IMR-90 (cell line): ENCODE results near the gene KCNJ10. TPM values are rescaled to one million over a fixed set of nuclear protein-coding genes. Genes with fewer than 3 reads are reported as not detected.

Experiments
- ATAC-seq: fragments of 200-7000 bp; cut with Tn5 transposase; 2 replicates; pipeline ENCODE4 v1.9.1; 2020; ENCODE audit warnings: low read depth, mild to moderate bottlenecking, moderate library complexity
- BruUV-seq: library from RNA; stranded (reverse); fragments of 400-500 nt; replicated peaks from 2 replicates; lab custom pipeline; 2021; lab: Mats Ljungman, UMichigan
- CTCF ChIA-PET: fragments of 300-600 bp; formaldehyde crosslinking; extraction: SDS; loops from one replicate; lab custom pipeline; 2021; ENCODE audit warnings: antibody characterized with exemption; lab: Yijun Ruan, JAX
- POLR2A ChIA-PET: fragments of 300-600 bp; sonication (Branson Sonifier 250); formaldehyde crosslinking; loops from one replicate; lab custom pipeline; 2022; ENCODE audit warnings: antibody characterized with exemption; ENCODE audit not compliant: unreplicated experiment; lab: Charles Lee
- DNase-seq: peaks from one replicate; pipeline ENCODE4 v3.0.0; 2013
- H2AFZ ChIP-seq: replicated peaks from 2 replicates; pipeline ENCODE3; 2013; ENCODE audit warnings: low read length, mild to moderate bottlenecking; ENCODE audit not compliant: poor library complexity
- H2AK5ac ChIP-seq: 2 replicates; pipeline ENCODE4 v1.6.1; 2013; ENCODE audit warnings: low read depth, low read length, inconsistent platforms
- H2AK9ac ChIP-seq: replicated peaks from 2 replicates; pipeline ENCODE3; 2013; ENCODE audit warnings: mild to moderate bottlenecking, low read depth, low read length, moderate library complexity; ENCODE audit not compliant: poor library complexity
- H2BK120ac ChIP-seq: 2 replicates; pipeline ENCODE4 v1.6.1; 2013; ENCODE audit warnings: low read depth, low read length, inconsistent platforms
- H2BK15ac ChIP-seq: 3 replicates; pipeline ENCODE4 v1.6.1; 2013; ENCODE audit warnings: low read depth, low read length, inconsistent platforms
- H2BK20ac ChIP-seq: 2 replicates; pipeline ENCODE4 v1.6.1; 2013; ENCODE audit warnings: low read depth, mild to moderate bottlenecking, inconsistent platforms, low read length, moderate library complexity
- H2BK5ac ChIP-seq: 2 replicates; pipeline ENCODE4 v1.6.1; 2013; ENCODE audit warnings: mild to moderate bottlenecking, low read depth, low read length, inconsistent platforms; ENCODE audit not compliant: poor library complexity, severe bottlenecking
- H3K14ac ChIP-seq: replicated peaks from 2 replicates; pipeline ENCODE4 v1.6.1; 2013; ENCODE audit warnings: low read depth, low read length, inconsistent platforms
- H3K18ac ChIP-seq: 2 replicates; pipeline ENCODE4 v1.6.1; 2013; ENCODE audit warnings: low read depth, low read length, control low read depth
- H3K23ac ChIP-seq: 2 replicates; pipeline ENCODE4 v1.6.1; 2013; ENCODE audit warnings: low read depth, low read length, inconsistent platforms
- H3K27ac ChIP-seq: 2 replicates; pipeline ENCODE4 v1.5.1; 2013; ENCODE audit warnings: mild to moderate bottlenecking, control low read depth, low read length; ENCODE audit not compliant: insufficient read depth
- H3K27me3 ChIP-seq: 2 replicates; pipeline ENCODE4 v1.6.1; 2013; ENCODE audit warnings: low read length; ENCODE audit not compliant: control insufficient read depth, insufficient read depth
- H3K36me3 ChIP-seq: 2 replicates; pipeline ENCODE4 v1.6.1; 2013; ENCODE audit warnings: low read length, mixed read lengths; ENCODE audit not compliant: control insufficient read depth, insufficient read depth
- H3K4ac ChIP-seq: 2 replicates; pipeline ENCODE4 v1.6.1; 2013; ENCODE audit warnings: low read depth, low read length, inconsistent platforms
- H3K4me1 ChIP-seq: 2 replicates; pipeline ENCODE4 v1.6.1; 2013; ENCODE audit warnings: low read length, mixed read lengths; ENCODE audit not compliant: control insufficient read depth, insufficient read depth
- H3K4me2 ChIP-seq: 2 replicates; pipeline ENCODE4 v1.6.1; 2013; ENCODE audit warnings: low read depth, mild to moderate bottlenecking, control low read depth, low read length, moderate library complexity
- H3K4me3 ChIP-seq: 2 replicates; pipeline ENCODE4 v1.5.1; 2013; ENCODE audit warnings: low read depth, mild to moderate bottlenecking, control low read depth, low read length, moderate library complexity; ENCODE audit not compliant: insufficient read depth
- H3K56ac ChIP-seq: 2 replicates; pipeline ENCODE4 v1.6.1; 2013; ENCODE audit warnings: low read length, inconsistent platforms; ENCODE audit not compliant: insufficient read depth; ENCODE audit errors: extremely low read depth
- H3K79me1 ChIP-seq, 2 experiments: 2 replicates each; pipeline ENCODE4 v1.6.1; 2013; ENCODE audit warnings: low read length in 2 of 2, inconsistent platforms in 1 of 2, low read depth in 1 of 2
- H3K9ac ChIP-seq: 2 replicates; pipeline ENCODE4 v1.6.1; 2013; ENCODE audit warnings: low read depth, low read length, control low read depth
- H3K9me1 ChIP-seq: 2 replicates; pipeline ENCODE4 v1.6.1; 2013; ENCODE audit warnings: low read length, inconsistent platforms; ENCODE audit not compliant: insufficient read depth
- H3K9me3 ChIP-seq: 2 replicates; pipeline ENCODE4 v1.6.1; 2013; ENCODE audit warnings: low read length; ENCODE audit not compliant: control insufficient read depth, insufficient read depth
- H4K20me1 ChIP-seq: 2 replicates; pipeline ENCODE4 v1.6.1; 2013; ENCODE audit warnings: low read length, inconsistent platforms; ENCODE audit not compliant: insufficient read depth
- H4K5ac ChIP-seq: 2 replicates; pipeline ENCODE4 v1.6.1; 2013; ENCODE audit warnings: mild to moderate bottlenecking, low read depth, low read length, control low read depth
- H4K8ac ChIP-seq, 2 experiments: 2 replicates each; pipeline ENCODE4 v1.6.1; 2013; ENCODE audit warnings: low read depth in 2 of 2, low read length in 2 of 2, control low read depth in 1 of 2, inconsistent platforms in 1 of 2
- H4K91ac ChIP-seq: 2 replicates; pipeline ENCODE4 v1.6.1; 2013; ENCODE audit warnings: low read depth, low read length, inconsistent platforms; ENCODE audit not compliant: insufficient read depth
- BHLHE40 ChIP-seq: fragments of 150-350 bp; IDR thresholded peaks from 2 replicates; pipeline ENCODE4 v1.6.1; 2016; ENCODE audit warnings: mild to moderate bottlenecking, low read depth, low read length
- CEBPB ChIP-seq: IDR thresholded peaks from 2 replicates; pipeline ENCODE4 v1.6.1; 2012; ENCODE audit warnings: low read depth, low read length, improper control_type of control experiment
- CHD1 ChIP-seq: IDR thresholded peaks from 2 replicates; pipeline ENCODE4 v1.6.1; 2012; ENCODE audit warnings: low read depth, low read length, improper control_type of control experiment
- FOS ChIP-seq: fragments of 150-350 bp; IDR thresholded peaks from 2 replicates; pipeline ENCODE4 v1.6.1; 2016; ENCODE audit warnings: low read depth, low read length
- MAFK ChIP-seq: IDR thresholded peaks from 2 replicates; pipeline ENCODE4 v1.6.1; 2012; ENCODE audit warnings: low read depth, low read length, improper control_type of control experiment
- MAZ ChIP-seq: IDR thresholded peaks from 2 replicates; pipeline ENCODE4 v1.6.1; 2012; ENCODE audit warnings: low read depth, mild to moderate bottlenecking, low read length, improper control_type of control experiment, moderate library complexity, borderline replicate concordance
- MXI1 ChIP-seq: IDR thresholded peaks from 2 replicates; pipeline ENCODE4 v1.6.1; 2012; ENCODE audit warnings: low read depth, mild to moderate bottlenecking, low read length, moderate library complexity, borderline replicate concordance
- NFE2L2 ChIP-seq: fragments of 150-350 bp; IDR thresholded peaks from 2 replicates; pipeline ENCODE4 v1.6.1; 2016; ENCODE audit warnings: low read depth, mild to moderate bottlenecking, low read length
- RFX5 ChIP-seq: IDR thresholded peaks from 2 replicates; pipeline ENCODE4 v1.8.0; 2012; ENCODE audit warnings: low read depth, mild to moderate bottlenecking, low read length, moderate library complexity
- SMC3 ChIP-seq: fragments of 150-350 bp; IDR thresholded peaks from 2 replicates; pipeline ENCODE4 v1.6.1; 2016; ENCODE audit warnings: low read depth, mild to moderate bottlenecking, antibody characterized with exemption, low read length, moderate library complexity
- WGBS, 2 experiments: methylation state at CpG; one replicate each; pipeline versions ENCODE4 v1.1.5 to v1.1.7; 2013; ENCODE audit warnings: missing lambda C conversion rate in 2 of 2; ENCODE audit not compliant: insufficient read length in 1 of 2; ENCODE audit errors: extremely low coverage in 2 of 2; 5-methylcytosine and 5-hydroxymethylcytosine counted together
- dilution Hi-C: fragments of 300-500 bp; cut with HindIII; formaldehyde crosslinking; loops from one replicate; pipeline ENCODE4 v1.14.3; 2018; ENCODE audit warnings: low sequenced_read_pairs; ENCODE audit not compliant: unreplicated experiment
- in situ Hi-C: fragments of 300-500 bp; cut with MboI; formaldehyde crosslinking; loops from 3 replicates; pipeline ENCODE4 v1.14.3; 2019; ENCODE audit warnings: low sequenced_read_pairs, inconsistent platforms, mixed read lengths
- intact Hi-C: fragments of 100-400 bp; cut with micrococcal nuclease; formaldehyde crosslinking; loops from 2 replicates; pipeline ENCODE4 v1.10.0; 2022
- polyA plus RNA-seq, 3 experiments: library from polyadenylated mRNA; depleted of rRNA; stranded (reverse); fragments of >200 nt; gene quantifications; 2 replicates each; pipeline ENCODE4 v1.2.3, GENCODE V29; 2012; ENCODE audit warnings: low replicate concordance in 1 of 3
- total RNA-seq: library from RNA; depleted of rRNA; stranded (reverse); fragments of >200 nt; gene quantifications from 2 replicates; pipeline ENCODE4 v1.2.3, GENCODE V29; 2012
- TF ChIP-seq, protein P1 (sequence below): fragments of 150-350 bp; IDR thresholded peaks from 2 replicates; pipeline ENCODE4 v1.6.1; 2016; ENCODE audit warnings: low read depth, mild to moderate bottlenecking, low read length, moderate library complexity, borderline replicate concordance
- TF ChIP-seq, protein P2 (sequence below): conservative IDR thresholded peaks from 2 replicates; pipeline ENCODE4 v1.5.1; 2012; ENCODE audit warnings: mild to moderate bottlenecking, low read depth, low read length, improper control_type of control experiment

Gene KCNJ10
- total and polyA plus RNA-seq, 2 of the 4 experiments (the other 2 are of a cell fraction) = not detected

- H3K9me3 ChIP-seq = no peaks in the 10 kb centered on the region
- intact Hi-C loops (no loop called here), in situ Hi-C loops (loop anchor here (10.0 kb wide), 1 partner anchor 261 kb away; no protein-coding TSS in a partner anchor), dilution Hi-C loops (no loop called here)
- H2AK9ac ChIP-seq = no peak overlapping the region
- no peaks in the 10 kb centered on the region for H3K9me1 ChIP-seq
- no peak overlapping the region for H3K4me2 ChIP-seq
- H3K27me3 ChIP-seq = no peaks in the 10 kb centered on the region
- 0 out of 2 replicates have a peak, but pooled peaks cover 5% of the 10 kb centered on the region for H4K20me1 ChIP-seq
- no peak overlapping the region for H3K4ac ChIP-seq
- no peak overlapping the region for H4K91ac ChIP-seq
- no peak overlapping the region for H3K9ac ChIP-seq
- POLR2A ChIA-PET = no interaction called here
- H3K14ac ChIP-seq = no peak overlapping the region
- no peak overlapping the region for H2AFZ ChIP-seq
- H2BK5ac ChIP-seq = no peak overlapping the region
- H3K4me1 ChIP-seq = peaks cover 5% of the 10 kb centered on the region
- no peak for ATAC-seq
- DNase-seq = no peak
- H3K36me3 ChIP-seq = peaks cover 7% of the 10 kb centered on the region
- H2AK5ac ChIP-seq = no peak overlapping the region
- no peak overlapping the region for H3K18ac ChIP-seq
- H3K79me1 ChIP-seq = peaks cover 0 to 20% of the 10 kb centered on the region in 2 experiments; a peak in 3 of 4 replicates
- no peak overlapping the region for H3K4me3 ChIP-seq
- CTCF ChIA-PET = no interaction called here
- no peak for TF ChIP-seq RFX5
- no peak for TF ChIP-seq CEBPB
- TF ChIP-seq NFE2L2 = no peak
- no peak for TF ChIP-seq CHD1
- no peak for TF ChIP-seq BHLHE40
- no peak for TF ChIP-seq MAFK
- TF ChIP-seq, protein P1, sequence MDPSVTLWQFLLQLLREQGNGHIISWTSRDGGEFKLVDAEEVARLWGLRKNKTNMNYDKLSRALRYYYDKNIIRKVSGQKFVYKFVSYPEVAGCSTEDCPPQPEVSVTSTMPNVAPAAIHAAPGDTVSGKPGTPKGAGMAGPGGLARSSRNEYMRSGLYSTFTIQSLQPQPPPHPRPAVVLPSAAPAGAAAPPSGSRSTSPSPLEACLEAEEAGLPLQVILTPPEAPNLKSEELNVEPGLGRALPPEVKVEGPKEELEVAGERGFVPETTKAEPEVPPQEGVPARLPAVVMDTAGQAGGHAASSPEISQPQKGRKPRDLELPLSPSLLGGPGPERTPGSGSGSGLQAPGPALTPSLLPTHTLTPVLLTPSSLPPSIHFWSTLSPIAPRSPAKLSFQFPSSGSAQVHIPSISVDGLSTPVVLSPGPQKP = no peak
- TF ChIP-seq, protein P2, sequence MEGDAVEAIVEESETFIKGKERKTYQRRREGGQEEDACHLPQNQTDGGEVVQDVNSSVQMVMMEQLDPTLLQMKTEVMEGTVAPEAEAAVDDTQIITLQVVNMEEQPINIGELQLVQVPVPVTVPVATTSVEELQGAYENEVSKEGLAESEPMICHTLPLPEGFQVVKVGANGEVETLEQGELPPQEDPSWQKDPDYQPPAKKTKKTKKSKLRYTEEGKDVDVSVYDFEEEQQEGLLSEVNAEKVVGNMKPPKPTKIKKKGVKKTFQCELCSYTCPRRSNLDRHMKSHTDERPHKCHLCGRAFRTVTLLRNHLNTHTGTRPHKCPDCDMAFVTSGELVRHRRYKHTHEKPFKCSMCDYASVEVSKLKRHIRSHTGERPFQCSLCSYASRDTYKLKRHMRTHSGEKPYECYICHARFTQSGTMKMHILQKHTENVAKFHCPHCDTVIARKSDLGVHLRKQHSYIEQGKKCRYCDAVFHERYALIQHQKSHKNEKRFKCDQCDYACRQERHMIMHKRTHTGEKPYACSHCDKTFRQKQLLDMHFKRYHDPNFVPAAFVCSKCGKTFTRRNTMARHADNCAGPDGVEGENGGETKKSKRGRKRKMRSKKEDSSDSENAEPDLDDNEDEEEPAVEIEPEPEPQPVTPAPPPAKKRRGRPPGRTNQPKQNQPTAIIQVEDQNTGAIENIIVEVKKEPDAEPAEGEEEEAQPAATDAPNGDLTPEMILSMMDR = no peak
- TF ChIP-seq MAZ = no peak
- TF ChIP-seq FOS = no peak
- TF ChIP-seq MXI1 = no peak
- TF ChIP-seq SMC3 = no peak
- H4K5ac ChIP-seq = no peak overlapping the region
- H3K56ac ChIP-seq = no peak overlapping the region
- no peak overlapping the region for H2BK120ac ChIP-seq
- WGBS, 2 experiments = 87% methylated on average over 15 of the region's 21 CpGs; no CpG with 5 or more reads in 1 of the 2 experiments
- no peak overlapping the region for H2BK15ac ChIP-seq
- no peak overlapping the region for H3K23ac ChIP-seq
- no peak overlapping the region for H2BK20ac ChIP-seq
- no peak overlapping the region for H3K27ac ChIP-seq
- no peak overlapping the region for H4K8ac ChIP-seq
- BruUV-seq = no TSS peak
These were observed 23.8 kb upstream of the KCNJ10 start for GRCh38 chr1:160093624-160094290.
